Neural progenitor cell (in vitro differentiated cells): ENCODE results near the gene SLC13A4. TPM values are rescaled to one million over a fixed set of nuclear protein-coding genes. Genes with fewer than 3 reads are reported as not detected.

ENCODE experiments used
- DNase-seq: peaks from one replicate; pipeline ENCODE4 v3.0.0-alpha.2; 2016; ENCODE audit warnings: low spot score
- H2AFZ ChIP-seq: fragments of 200-600 bp; sonication (generic); replicated peaks from 2 replicates; pipeline ENCODE4 v1.6.1; 2016; ENCODE audit warnings: antibody characterized with exemption
- H3F3A ChIP-seq: fragments of 200-600 bp; sonication (generic); 2 replicates; pipeline ENCODE4 v1.6.1; 2016; ENCODE audit warnings: antibody characterized with exemption, low read depth
- H3K27ac ChIP-seq: fragments of 200-600 bp; sonication (generic); 2 replicates; pipeline ENCODE4 v1.5.1; 2016; ENCODE audit warnings: mild to moderate bottlenecking
- H3K27me3 ChIP-seq: fragments of 200-600 bp; sonication (generic); 2 replicates; pipeline ENCODE4 v1.6.1; 2016; ENCODE audit warnings: mild to moderate bottlenecking, moderate library complexity
- H3K36me3 ChIP-seq: fragments of 200-600 bp; sonication (generic); 2 replicates; pipeline ENCODE4 v1.5.1; 2016
- H3K4me1 ChIP-seq: fragments of 200-600 bp; sonication (generic); 2 replicates; pipeline ENCODE4 v1.6.1; 2016; ENCODE audit warnings: mixed run types
- H3K4me2 ChIP-seq: fragments of 200-600 bp; sonication (generic); 2 replicates; pipeline ENCODE4 v1.6.1; 2016
- H3K4me3 ChIP-seq: fragments of 200-600 bp; sonication (generic); 2 replicates; pipeline ENCODE4 v1.5.1; 2016
- H3K79me2 ChIP-seq: fragments of 200-600 bp; sonication (generic); 2 replicates; pipeline ENCODE4 v1.6.1; 2016; ENCODE audit warnings: low read depth
- H3K9ac ChIP-seq: fragments of 200-600 bp; sonication (generic); 2 replicates; pipeline ENCODE4 v1.6.1; 2016
- H3K9me3 ChIP-seq: fragments of 200-600 bp; sonication (generic); 2 replicates; pipeline ENCODE4 v1.5.1; 2016; ENCODE audit warnings: low read depth
- H4K20me1 ChIP-seq: fragments of 200-600 bp; sonication (generic); 2 replicates; pipeline ENCODE4 v1.6.1; 2016; ENCODE audit warnings: low read depth
- H3K27ac Mint-ChIP-seq: 3 replicates; pipeline ENCODE4 v1.8.0; 2021; ENCODE audit warnings: mixed read lengths
- H3K27me3 Mint-ChIP-seq: 2 replicates; pipeline ENCODE4 v1.8.0; 2022; ENCODE audit warnings: low read depth, mild to moderate bottlenecking, inconsistent platforms, moderate library complexity, mixed read lengths; ENCODE audit not compliant: insufficient read depth
- H3K36me3 Mint-ChIP-seq: 3 replicates; pipeline ENCODE4 v1.8.0; 2021; ENCODE audit warnings: mixed read lengths
- H3K4me1 Mint-ChIP-seq: 3 replicates; pipeline ENCODE4 v1.8.0; 2021; ENCODE audit warnings: mixed read lengths
- H3K4me3 Mint-ChIP-seq: 3 replicates; pipeline ENCODE4 v1.8.0; 2021; ENCODE audit warnings: mild to moderate bottlenecking, moderate library complexity, mixed read lengths
- H3K9me3 Mint-ChIP-seq: 3 replicates; pipeline ENCODE4 v1.8.0; 2020; ENCODE audit warnings: mixed read lengths
- EZH2 ChIP-seq: fragments of 200-600 bp; sonication (generic); IDR thresholded peaks from 2 replicates; pipeline ENCODE4 v1.6.1; 2017; ENCODE audit warnings: antibody characterized with exemption, mild to moderate bottlenecking, moderate library complexity
- EZH2phosphoT487 ChIP-seq: fragments of 200-600 bp; sonication (generic); IDR thresholded peaks from 2 replicates; pipeline ENCODE4 v1.6.1; 2017; ENCODE audit warnings: antibody characterized with exemption
- total RNA-seq: library from RNA; depleted of rRNA; stranded (reverse); fragments of >200 nt; gene quantifications from 2 replicates; pipeline ENCODE4 v1.2.3, GENCODE V29; 2015; ENCODE audit warnings: low replicate concordance
- TF ChIP-seq, protein P1 (sequence below): fragments of 200-600 bp; sonication (generic); IDR thresholded peaks from 2 replicates; pipeline ENCODE4 v1.5.1; 2017; ENCODE audit warnings: antibody characterized with exemption, mild to moderate bottlenecking

Gene SLC13A4
- total RNA-seq, 1 donor from 2014 or later: 0.28 TPM

DNA sequence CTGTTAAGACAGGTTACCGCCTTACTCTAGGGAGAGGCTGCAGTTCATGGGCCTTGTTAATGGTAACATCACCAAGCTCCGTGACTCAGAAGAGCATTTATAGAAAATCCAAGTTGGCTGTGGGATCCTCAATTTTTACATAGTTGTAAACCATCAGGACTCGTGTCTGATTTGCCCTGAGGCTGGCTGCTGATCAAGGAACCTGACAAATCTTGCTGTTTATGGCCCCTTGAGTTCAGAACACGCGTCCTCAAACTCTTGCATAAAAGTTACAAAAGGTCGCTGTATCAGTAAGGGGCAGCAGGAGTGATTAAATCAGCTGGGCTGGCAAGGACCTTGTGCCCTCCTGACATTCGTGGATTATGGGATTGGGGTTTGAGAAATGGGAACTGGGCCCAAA, 4.6 kb downstream of the SLC13A4 start:
- TF ChIP-seq EZH2: no peak
- TF ChIP-seq, protein P1, sequence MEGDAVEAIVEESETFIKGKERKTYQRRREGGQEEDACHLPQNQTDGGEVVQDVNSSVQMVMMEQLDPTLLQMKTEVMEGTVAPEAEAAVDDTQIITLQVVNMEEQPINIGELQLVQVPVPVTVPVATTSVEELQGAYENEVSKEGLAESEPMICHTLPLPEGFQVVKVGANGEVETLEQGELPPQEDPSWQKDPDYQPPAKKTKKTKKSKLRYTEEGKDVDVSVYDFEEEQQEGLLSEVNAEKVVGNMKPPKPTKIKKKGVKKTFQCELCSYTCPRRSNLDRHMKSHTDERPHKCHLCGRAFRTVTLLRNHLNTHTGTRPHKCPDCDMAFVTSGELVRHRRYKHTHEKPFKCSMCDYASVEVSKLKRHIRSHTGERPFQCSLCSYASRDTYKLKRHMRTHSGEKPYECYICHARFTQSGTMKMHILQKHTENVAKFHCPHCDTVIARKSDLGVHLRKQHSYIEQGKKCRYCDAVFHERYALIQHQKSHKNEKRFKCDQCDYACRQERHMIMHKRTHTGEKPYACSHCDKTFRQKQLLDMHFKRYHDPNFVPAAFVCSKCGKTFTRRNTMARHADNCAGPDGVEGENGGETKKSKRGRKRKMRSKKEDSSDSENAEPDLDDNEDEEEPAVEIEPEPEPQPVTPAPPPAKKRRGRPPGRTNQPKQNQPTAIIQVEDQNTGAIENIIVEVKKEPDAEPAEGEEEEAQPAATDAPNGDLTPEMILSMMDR: no peak
- no peak for TF ChIP-seq EZH2phosphoT487
- Histone ChIP-seq H2AFZ (no peak overlapping the region), H3K4me2 (no peak overlapping the region), H3K4me3 (no peak overlapping the region), H3K9me3 (no peaks in the 10 kb centered on the region), H3F3A (peaks cover 7% of the 10 kb centered on the region), H3K36me3 (no peaks in the 10 kb centered on the region), H3K4me1 (peaks cover 26% of the 10 kb centered on the region), H3K79me2 (no peaks in the 10 kb centered on the region), H4K20me1 (no peaks in the 10 kb centered on the region), H3K27me3 (no peaks in the 10 kb centered on the region), H3K9ac (no peak overlapping the region), H3K27ac (no peak overlapping the region)
- no peak overlapping the region for H3K4me3 Mint-ChIP-seq
- peaks cover 54% of the 10 kb centered on the region for H3K4me1 Mint-ChIP-seq
- H3K27ac Mint-ChIP-seq: no peak overlapping the region
- H3K9me3 Mint-ChIP-seq: no peaks in the 10 kb centered on the region
- no peaks in the 10 kb centered on the region for H3K36me3 Mint-ChIP-seq
- no peak for DNase-seq
- peaks cover 8% of the 10 kb centered on the region for H3K27me3 Mint-ChIP-seq

DNA sequence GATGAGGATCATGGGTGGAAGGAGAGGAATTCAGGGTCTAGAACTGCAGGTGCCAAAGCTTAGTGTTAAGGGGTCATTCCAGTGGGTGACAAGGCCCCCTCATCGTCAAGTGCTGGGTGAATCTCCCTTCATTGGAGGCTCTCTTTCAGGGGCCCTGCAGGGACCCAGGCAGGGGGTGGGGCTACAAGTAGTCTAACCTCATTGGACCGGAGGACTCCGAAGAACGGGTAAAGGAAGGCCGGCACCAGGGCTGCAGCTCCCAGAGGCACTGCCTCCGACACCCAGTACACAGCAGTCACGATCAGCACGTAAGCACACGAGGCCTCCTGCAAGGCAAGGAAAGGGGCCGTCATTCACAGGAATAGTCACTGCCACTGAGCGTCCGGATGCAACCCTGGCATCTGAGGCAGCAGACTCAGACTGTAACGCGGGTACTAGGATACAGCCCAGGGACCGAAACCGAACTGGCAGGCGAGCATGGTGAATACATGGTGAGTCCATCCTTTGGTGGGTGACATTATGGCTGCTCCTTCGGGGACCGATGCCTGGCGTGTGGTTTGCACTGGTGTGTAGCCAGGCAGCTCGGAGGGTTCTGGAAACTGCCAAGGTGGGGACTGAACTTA, 6.7 kb downstream of the SLC13A4 start:
- peaks cover 16% of the 10 kb centered on the region for H3K27me3 Mint-ChIP-seq
- no peaks in the 10 kb centered on the region for H4K20me1 ChIP-seq
- H3K4me2 ChIP-seq: no peak overlapping the region
- no peak overlapping the region for H3K27ac ChIP-seq
- H3K36me3 Mint-ChIP-seq: no peaks in the 10 kb centered on the region
- no peak for TF ChIP-seq EZH2phosphoT487
- TF ChIP-seq EZH2: no peak
- TF ChIP-seq, protein P1: no peak
- H3K4me1 Mint-ChIP-seq: peaks cover 58% of the 10 kb centered on the region
- H3K27ac Mint-ChIP-seq: peak overlapping the region; percentile 85
- H2AFZ ChIP-seq: no peak overlapping the region
- H3K4me3 ChIP-seq: no peak overlapping the region
- no peaks in the 10 kb centered on the region for H3K79me2 ChIP-seq
- no peak for DNase-seq
- H3K9ac ChIP-seq: no peak overlapping the region
- no peaks in the 10 kb centered on the region for H3F3A ChIP-seq
- H3K27me3 ChIP-seq: no peaks in the 10 kb centered on the region
- peaks cover 16% of the 10 kb centered on the region for H3K4me1 ChIP-seq
- H3K9me3 ChIP-seq: no peaks in the 10 kb centered on the region
- H3K9me3 Mint-ChIP-seq: no peaks in the 10 kb centered on the region
- no peak overlapping the region for H3K4me3 Mint-ChIP-seq
- H3K36me3 ChIP-seq: no peaks in the 10 kb centered on the region

DNA sequence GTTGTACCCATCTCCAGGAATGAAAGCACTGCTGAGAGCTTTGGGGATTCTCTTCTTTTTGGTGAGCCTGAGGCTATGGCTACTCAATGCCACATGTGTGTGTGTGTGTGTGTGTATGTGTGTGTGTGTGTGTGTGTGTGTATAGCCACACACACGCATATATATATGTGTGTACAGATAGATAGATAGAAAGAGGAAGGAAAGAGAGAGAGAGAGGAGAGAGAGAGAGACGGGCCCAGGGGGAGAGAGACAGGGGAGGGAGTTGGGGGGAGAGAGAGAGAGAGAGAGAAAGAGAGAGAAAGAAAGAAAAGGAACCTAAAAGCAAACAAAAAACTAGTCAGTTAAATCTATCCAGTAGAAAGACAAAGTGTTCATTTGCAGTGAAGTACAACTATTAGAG, 8.3 kb downstream of the SLC13A4 start:
- Mint-ChIP-seq H3K27me3 (peaks cover 13% of the 10 kb centered on the region), H3K27ac (peak overlapping the region; percentile 68)
- no peaks in the 10 kb centered on the region for H4K20me1 ChIP-seq

More for the DNA sequence above, 8.3 kb downstream of the SLC13A4 start:
- H3F3A ChIP-seq: no peaks in the 10 kb centered on the region
- H2AFZ ChIP-seq: no peak overlapping the region
- H3K9me3 ChIP-seq: no peaks in the 10 kb centered on the region
- Mint-ChIP-seq H3K4me1 (peaks cover 52% of the 10 kb centered on the region), H3K4me3 (no peak overlapping the region), H3K9me3 (no peaks in the 10 kb centered on the region), H3K36me3 (no peaks in the 10 kb centered on the region)
- peak overlapping the region; percentile 58 for H3K4me2 ChIP-seq
- TF ChIP-seq, protein P1: no peak
- TF ChIP-seq EZH2phosphoT487 (no peak), EZH2 (no peak)
- H3K27ac ChIP-seq: no peak overlapping the region
- H3K36me3 ChIP-seq: no peaks in the 10 kb centered on the region
- no peak for DNase-seq
- H3K4me1 ChIP-seq: peaks cover 14% of the 10 kb centered on the region
- no peaks in the 10 kb centered on the region for H3K79me2 ChIP-seq
- H3K4me3 ChIP-seq: no peak overlapping the region
- no peaks in the 10 kb centered on the region for H3K27me3 ChIP-seq
- no peak overlapping the region for H3K9ac ChIP-seq
